Mesendoderm (in vitro differentiated cells): ENCODE measurements around the gene FAM53B.
A peak's percentile ranks its signal among the peaks of the same experiment; 100 is the strongest.

Experiments
- DNase-seq: peaks from one replicate; pipeline ENCODE4 v3.0.0; 2013
- H2AK5ac ChIP-seq: 2 replicates; pipeline ENCODE4 v1.6.1; 2013; ENCODE audit warnings: low read length, inconsistent platforms
- H2BK120ac ChIP-seq: 2 replicates; pipeline ENCODE4 v1.6.1; 2013; ENCODE audit warnings: low read depth, mild to moderate bottlenecking, low read length, moderate library complexity, mixed read lengths
- H2BK15ac ChIP-seq: replicated peaks from 2 replicates; pipeline ENCODE4 v1.6.1; 2013; ENCODE audit warnings: low read depth, mild to moderate bottlenecking, moderate library complexity
- H2BK5ac ChIP-seq: 2 replicates; pipeline ENCODE4 v1.6.1; 2013; ENCODE audit warnings: low read length, inconsistent platforms
- H3K18ac ChIP-seq: 2 replicates; pipeline ENCODE4 v1.6.1; 2013; ENCODE audit warnings: mild to moderate bottlenecking, low read length, mixed read lengths
- H3K23ac ChIP-seq: one replicate; pipeline ENCODE4 v1.6.1; 2013; ENCODE audit warnings: low read length
- H3K27ac ChIP-seq: 2 replicates; pipeline ENCODE4 v1.5.1; 2013; ENCODE audit warnings: low read depth, mild to moderate bottlenecking, inconsistent platforms, low read length, moderate library complexity
- H3K27me3 ChIP-seq: 2 replicates; pipeline ENCODE4 v1.6.1; 2013; ENCODE audit warnings: low read length, control low read depth, mild to moderate bottlenecking, inconsistent platforms; ENCODE audit not compliant: insufficient read depth, poor library complexity
- H3K36me3 ChIP-seq: 2 replicates; pipeline ENCODE4 v1.6.1; 2013; ENCODE audit warnings: low read length, inconsistent platforms; ENCODE audit not compliant: control insufficient read depth, insufficient read depth
- H3K4ac ChIP-seq: one replicate; pipeline ENCODE4 v1.6.1; 2013; ENCODE audit warnings: low read depth, mild to moderate bottlenecking, low read length, moderate library complexity
- H3K4me1 ChIP-seq: 2 replicates; pipeline ENCODE4 v1.6.1; 2013; ENCODE audit warnings: low read depth, low read length, inconsistent platforms; ENCODE audit not compliant: control insufficient read depth
- H3K4me2 ChIP-seq: 2 replicates; pipeline ENCODE4 v1.6.1; 2013; ENCODE audit warnings: low read length
- H3K4me3 ChIP-seq: 2 replicates; pipeline ENCODE4 v1.5.1; 2013; ENCODE audit warnings: mild to moderate bottlenecking, low read length
- H3K56ac ChIP-seq: one replicate; pipeline ENCODE4 v1.6.1; 2013; ENCODE audit warnings: low read length
- H3K79me1 ChIP-seq: 2 replicates; pipeline ENCODE4 v1.6.1; 2013; ENCODE audit warnings: low read length, inconsistent platforms
- H3K79me2 ChIP-seq: 2 replicates; pipeline ENCODE4 v1.6.1; 2013; ENCODE audit warnings: mild to moderate bottlenecking, low read length; ENCODE audit not compliant: control insufficient read depth, insufficient read depth
- H3K9ac ChIP-seq: 2 replicates; pipeline ENCODE4 v1.6.1; 2013; ENCODE audit warnings: low read length, inconsistent platforms
- H4K5ac ChIP-seq: one replicate; pipeline ENCODE4 v1.6.1; 2013; ENCODE audit warnings: low read length
- H4K8ac ChIP-seq: one replicate; pipeline ENCODE4 v1.6.1; 2013; ENCODE audit warnings: low read depth, mild to moderate bottlenecking, control low read depth, low read length, moderate library complexity
- WGBS: extraction: QIAGEN DNeasy Blood & Tissue Kit; methylation state at CpG from one replicate; pipeline ENCODE4 v1.1.7; 2013; ENCODE audit warnings: low lambda C conversion rate, missing lambda C conversion rate; ENCODE audit not compliant: insufficient coverage; ENCODE audit errors: extremely low coverage; 5-methylcytosine and 5-hydroxymethylcytosine counted together

The FAM53B gene

DNA sequence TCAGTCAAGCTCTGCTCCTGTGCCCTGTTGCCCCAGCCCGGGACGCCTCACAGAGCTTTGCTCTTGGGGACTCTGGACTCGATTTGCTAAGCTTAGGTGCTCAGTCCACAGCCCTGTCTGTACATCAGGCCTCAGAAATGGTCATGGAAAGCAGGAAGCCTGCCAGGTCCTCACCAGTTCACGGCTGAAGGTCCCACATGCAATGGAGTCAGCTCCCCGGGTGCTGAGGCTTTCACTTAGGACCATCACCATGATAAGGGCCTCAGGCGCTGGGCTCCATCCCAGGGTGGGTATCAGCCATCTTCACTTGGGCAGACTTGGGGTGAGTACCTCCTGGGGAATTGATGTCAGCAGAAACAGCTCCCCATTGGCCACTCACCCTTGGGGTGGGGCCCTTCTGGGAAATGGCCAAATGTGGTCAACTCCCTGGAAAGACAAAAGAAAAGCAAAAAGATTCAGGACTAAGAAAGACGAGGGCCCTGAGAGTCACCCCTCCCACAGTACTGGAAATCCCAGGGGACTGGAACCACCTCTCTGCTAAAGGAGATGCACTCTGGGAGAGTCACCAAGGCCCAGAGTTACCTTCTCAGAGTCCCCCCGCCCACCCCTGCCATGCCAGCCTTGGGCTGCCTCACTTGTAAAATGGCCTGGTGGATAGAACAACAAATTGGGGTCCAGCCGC, 37.6 kb downstream of the FAM53B start:
- Histone ChIP-seq H3K36me3 (no peaks in the 10 kb centered on the region), H2BK5ac (no peak overlapping the region), H2BK15ac (no peak overlapping the region), H3K9ac (no peak overlapping the region), H3K79me2 (peaks cover 2% of the 10 kb centered on the region), H3K27ac (no peak overlapping the region), H3K27me3 (no peaks in the 10 kb centered on the region), H3K56ac (no peak overlapping the region), H3K4me3 (no peak overlapping the region), H2AK5ac (no peak overlapping the region), H4K8ac (no peak overlapping the region), H3K4me1 (peaks cover 7% of the 10 kb centered on the region), H3K79me1 (peaks cover 11% of the 10 kb centered on the region), H3K23ac (no peak overlapping the region), H2BK120ac (no peak overlapping the region), H3K4ac (no peak overlapping the region), H3K18ac (no peak overlapping the region), H3K4me2 (no peak overlapping the region), H4K5ac (no peak overlapping the region)
- no peak for DNase-seq
- no CpG with 5 or more reads among the region's 9 CpGs for WGBS

DNA sequence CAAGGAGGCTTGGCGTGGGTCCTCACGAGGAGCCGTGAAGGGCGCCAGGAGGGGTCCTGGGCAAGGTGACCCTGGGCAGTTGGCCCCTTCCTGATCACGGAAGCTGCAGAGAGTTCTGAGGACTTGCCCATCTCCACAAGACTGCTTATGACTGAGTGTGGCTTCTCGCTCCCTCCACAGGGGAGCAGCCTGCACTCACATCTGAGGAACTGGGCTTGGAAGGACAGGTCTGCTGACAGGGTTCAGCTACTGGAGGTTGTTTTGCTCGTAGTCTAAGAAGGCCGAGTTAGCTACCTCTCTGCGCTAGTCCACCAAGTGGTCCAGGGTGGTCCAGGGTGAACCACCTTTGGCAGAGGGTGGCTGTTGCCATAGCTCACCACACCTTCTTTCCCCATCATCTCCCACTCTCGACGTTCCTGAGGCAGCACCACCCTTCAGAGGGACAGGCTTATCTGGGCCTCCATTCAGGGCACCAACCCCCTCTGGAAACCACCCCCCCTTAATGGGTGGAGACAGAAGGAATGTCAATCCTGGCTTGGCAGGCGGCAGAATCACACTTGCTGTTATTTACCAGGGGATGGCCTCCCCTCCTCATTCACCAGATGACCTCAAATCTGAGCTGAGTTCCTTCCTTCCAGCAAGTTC, 38.2 kb downstream of the FAM53B start:
- Histone ChIP-seq H4K8ac (no peak overlapping the region), H3K36me3 (no peaks in the 10 kb centered on the region), H2BK120ac (no peak overlapping the region), H3K4me2 (no peak overlapping the region), H2AK5ac (no peak overlapping the region), H3K18ac (no peak overlapping the region), H2BK15ac (no peak overlapping the region), H2BK5ac (no peak overlapping the region), H3K79me2 (peaks cover 1% of the 10 kb centered on the region), H3K4ac (no peak overlapping the region), H3K56ac (no peak overlapping the region), H4K5ac (no peak overlapping the region), H3K23ac (no peak overlapping the region), H3K79me1 (peaks cover 10% of the 10 kb centered on the region), H3K9ac (no peak overlapping the region), H3K4me3 (no peak overlapping the region), H3K27me3 (no peaks in the 10 kb centered on the region), H3K27ac (no peak overlapping the region), H3K4me1 (peaks cover 7% of the 10 kb centered on the region)
- DNase-seq: peak; percentile 44
- WGBS: no CpG with 5 or more reads among the region's 12 CpGs

- no peak overlapping the region for H4K5ac ChIP-seq
- no CpG with 5 or more reads among the region's 9 CpGs for WGBS
- H2AK5ac ChIP-seq: no peak overlapping the region
- H2BK5ac ChIP-seq: no peak overlapping the region
- no peak overlapping the region for H3K27ac ChIP-seq
- no peak overlapping the region for H3K9ac ChIP-seq
- no peak overlapping the region for H3K56ac ChIP-seq
- no peak overlapping the region for H3K4me2 ChIP-seq
- H3K79me1 ChIP-seq: peaks cover 8% of the 10 kb centered on the region
- no peak overlapping the region for H3K23ac ChIP-seq
- peaks cover 7% of the 10 kb centered on the region for H3K4me1 ChIP-seq
- peak; percentile 16 for DNase-seq
- no peak overlapping the region for H4K8ac ChIP-seq
- no peak overlapping the region for H3K4me3 ChIP-seq
- no peaks in the 10 kb centered on the region for H3K36me3 ChIP-seq
- no peak overlapping the region for H2BK15ac ChIP-seq
- H3K27me3 ChIP-seq: no peaks in the 10 kb centered on the region
- H3K18ac ChIP-seq: no peak overlapping the region
- no peaks in the 10 kb centered on the region for H3K79me2 ChIP-seq
- no peak overlapping the region for H3K4ac ChIP-seq
- H2BK120ac ChIP-seq: no peak overlapping the region
Observed at GRCh38 chr10:124705381-124705740, 38.8 kb downstream of the FAM53B start.

DNA sequence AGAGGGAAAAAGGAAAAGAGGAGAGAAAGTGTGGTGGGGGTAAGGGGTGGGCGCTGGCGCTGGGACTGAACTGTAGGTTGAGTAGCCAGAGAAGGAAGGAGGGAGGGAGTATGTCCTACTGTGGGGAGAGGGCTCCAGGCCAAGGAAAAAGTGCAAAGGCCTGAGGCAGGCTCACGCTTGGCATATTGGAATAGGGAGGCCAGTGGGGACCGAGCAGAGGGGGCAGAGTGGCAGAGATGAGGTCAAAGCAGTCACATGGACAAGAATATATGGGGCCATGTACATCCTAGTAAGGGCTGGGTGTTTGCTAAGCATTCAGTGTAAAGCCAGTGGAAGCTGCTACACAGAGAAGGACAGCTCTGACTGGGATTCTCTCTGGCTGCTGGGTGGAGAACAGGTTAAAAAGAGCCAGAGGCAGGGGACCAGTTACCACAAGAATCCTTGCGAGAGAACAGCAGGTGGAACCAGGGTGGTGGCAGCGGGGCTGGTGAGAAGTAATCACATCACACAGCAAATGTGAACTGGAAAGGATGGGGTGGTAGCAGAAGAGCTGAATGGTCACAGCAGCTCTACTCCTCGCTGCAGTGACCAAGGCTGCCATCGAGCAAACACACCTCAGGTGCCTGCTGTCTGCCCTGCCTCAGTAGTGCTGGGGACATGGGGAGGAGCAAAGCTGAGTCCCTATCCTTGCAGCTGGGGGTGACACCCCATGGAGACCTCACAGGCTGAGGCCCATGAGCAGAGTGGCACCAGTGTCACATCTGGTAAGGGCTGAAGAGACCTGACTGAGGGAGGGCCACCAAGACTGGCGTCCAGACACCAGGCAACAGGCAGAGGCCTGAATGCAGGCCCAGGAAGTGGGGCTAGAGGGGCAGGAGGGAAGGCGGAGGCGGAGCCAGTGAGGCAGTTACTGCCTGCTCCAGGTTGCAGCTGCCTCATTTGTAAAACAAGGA, 39.5 kb downstream of the FAM53B start:
- no peaks in the 10 kb centered on the region for H3K36me3 ChIP-seq

GRCh38 chr10:124703778-124704427, 40.3 kb downstream of the FAM53B start:
- H3K4ac ChIP-seq: no peak overlapping the region
- no peak overlapping the region for H3K4me3 ChIP-seq
- no peak overlapping the region for H4K5ac ChIP-seq
- H3K36me3 ChIP-seq: no peaks in the 10 kb centered on the region
- H2BK15ac ChIP-seq: no peak overlapping the region
- H3K4me2 ChIP-seq: no peak overlapping the region
- no peak overlapping the region for H2BK5ac ChIP-seq
- H3K18ac ChIP-seq: no peak overlapping the region
- H3K56ac ChIP-seq: no peak overlapping the region
- no peak overlapping the region for H3K27ac ChIP-seq
- no peaks in the 10 kb centered on the region for H3K27me3 ChIP-seq
- no peaks in the 10 kb centered on the region for H3K79me2 ChIP-seq
- WGBS: no CpG with 5 or more reads among the region's 10 CpGs
- H3K79me1 ChIP-seq: peaks cover 5% of the 10 kb centered on the region
- peaks cover 7% of the 10 kb centered on the region for H3K4me1 ChIP-seq
- no peak overlapping the region for H3K23ac ChIP-seq
- H2AK5ac ChIP-seq: no peak overlapping the region
- no peak overlapping the region for H3K9ac ChIP-seq
- no peak overlapping the region for H4K8ac ChIP-seq
- no peak for DNase-seq
- H2BK120ac ChIP-seq: no peak overlapping the region

More for the DNA sequence above, 39.5 kb downstream of the FAM53B start:
- H4K8ac ChIP-seq: no peak overlapping the region
- DNase-seq: no peak
- no peak overlapping the region for H3K4me3 ChIP-seq
- H3K18ac ChIP-seq: no peak overlapping the region
- no peak overlapping the region for H3K4ac ChIP-seq
- no peak overlapping the region for H2AK5ac ChIP-seq
- H2BK5ac ChIP-seq: no peak overlapping the region
- H2BK120ac ChIP-seq: no peak overlapping the region
- H2BK15ac ChIP-seq: no peak overlapping the region
- H4K5ac ChIP-seq: no peak overlapping the region
- H3K27ac ChIP-seq: no peak overlapping the region
- H3K9ac ChIP-seq: no peak overlapping the region
- H3K79me2 ChIP-seq: no peaks in the 10 kb centered on the region
- peaks cover 7% of the 10 kb centered on the region for H3K4me1 ChIP-seq
- WGBS: no CpG with 5 or more reads among the region's 11 CpGs
- H3K79me1 ChIP-seq: peaks cover 5% of the 10 kb centered on the region
- H3K56ac ChIP-seq: no peak overlapping the region
- H3K4me2 ChIP-seq: no peak overlapping the region
- H3K27me3 ChIP-seq: no peaks in the 10 kb centered on the region
- H3K23ac ChIP-seq: no peak overlapping the region
